Measurements from ENCODE around the gene DUSP15. TPM values are rescaled to one million over a fixed set of nuclear protein-coding genes. Genes with fewer than 3 reads are reported as not detected.
"Not testable (repeated sequence)": the region's sequence is repeated elsewhere in the genome, so short reads cannot be mapped to it uniquely, and the experiment has no call there.

Gene DUSP15
- polyA plus RNA-seq, 3 donors = 17.1 to 19.9 (median 19.6) TPM

DNA sequence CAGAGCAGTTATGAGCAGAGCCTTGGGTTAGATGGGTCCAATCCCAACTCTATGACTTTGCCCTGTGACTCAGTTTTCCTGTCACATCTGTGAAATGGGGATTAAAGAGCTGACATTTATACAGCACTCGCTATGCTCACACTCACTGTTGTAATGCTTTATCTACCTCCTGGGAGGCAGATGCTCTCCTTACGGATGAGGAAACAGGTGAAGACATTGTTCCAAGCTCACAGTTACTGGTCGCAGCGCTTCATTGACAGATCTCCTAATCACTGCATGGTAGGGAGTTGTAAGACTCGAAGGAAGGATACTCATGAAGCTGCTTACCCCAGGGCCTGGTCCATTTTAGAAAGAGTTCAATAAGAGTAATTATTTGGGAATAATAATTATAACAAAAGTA is 54.1 kb downstream of the DUSP15 start:
- no peak for DNase-seq (ENCODE audit: extremely low read depth in 1 of 11, low read depth in 9 of 11, low spot score in 4 of 11)

DNA sequence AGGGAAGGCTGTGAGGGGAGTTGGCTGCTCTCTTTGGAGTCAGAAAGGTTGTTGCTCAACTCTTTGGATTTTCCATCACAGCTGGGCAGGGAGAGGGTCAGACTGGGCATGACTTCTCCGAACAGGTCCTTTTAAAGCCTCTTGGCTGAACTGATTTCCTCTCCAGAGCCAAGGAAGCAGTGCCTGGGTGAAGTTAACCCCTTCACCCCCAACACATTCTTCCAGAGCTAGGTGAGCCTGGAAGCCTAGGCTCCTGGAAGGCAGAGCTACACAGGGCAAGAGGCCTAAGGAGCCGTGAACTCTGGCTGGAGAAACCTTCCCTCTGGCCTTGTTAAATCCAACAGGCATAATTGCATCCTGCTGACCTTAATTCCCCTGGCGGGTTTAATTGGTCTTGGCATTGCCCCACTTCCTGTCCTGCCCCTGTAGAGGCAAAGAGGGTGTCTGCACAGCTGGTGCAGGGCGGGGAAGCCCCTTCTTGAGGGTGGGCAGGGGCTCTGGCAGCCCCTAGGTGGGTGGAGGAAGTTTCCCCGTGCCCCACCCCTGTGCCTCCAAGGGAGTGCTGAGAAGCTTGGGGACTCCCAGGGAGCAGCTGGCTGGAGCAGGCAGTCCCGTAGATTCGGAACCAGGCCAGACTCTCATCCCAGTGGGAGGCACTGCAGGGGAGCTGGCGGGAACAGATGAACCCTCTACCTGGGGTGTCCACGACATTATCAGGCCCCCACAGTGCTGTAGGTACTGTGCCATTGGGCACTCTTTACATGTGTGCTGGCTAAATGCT is 54.7 kb downstream of the DUSP15 start:
- no peak for DNase-seq (ENCODE audit: extremely low read depth in 1 of 11, low read depth in 9 of 11, low spot score in 4 of 11)

DNA sequence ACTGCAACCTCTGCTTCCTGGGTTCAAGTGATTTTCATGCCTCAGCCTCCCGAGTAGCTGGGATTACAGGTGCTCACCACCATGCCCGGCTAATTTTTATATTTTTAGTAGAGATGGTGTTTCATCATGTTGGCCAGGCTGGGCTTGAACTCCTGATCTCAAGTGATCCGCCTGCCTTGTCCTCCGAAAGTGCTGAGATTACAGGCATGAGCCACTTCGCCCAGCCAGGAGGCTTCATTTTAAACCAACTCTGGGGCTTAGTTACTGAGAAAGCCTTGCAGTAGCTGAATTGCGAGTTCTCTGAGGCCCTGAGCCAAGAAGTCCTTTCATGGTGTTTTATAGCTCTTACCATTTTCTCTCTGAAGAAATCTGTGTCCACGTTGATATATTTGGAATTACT is 56.2 kb downstream of the DUSP15 start:
- DNase-seq (ENCODE audit: extremely low read depth in 1 of 11, low read depth in 9 of 11, low spot score in 4 of 11) = not testable (repeated sequence)

DNA sequence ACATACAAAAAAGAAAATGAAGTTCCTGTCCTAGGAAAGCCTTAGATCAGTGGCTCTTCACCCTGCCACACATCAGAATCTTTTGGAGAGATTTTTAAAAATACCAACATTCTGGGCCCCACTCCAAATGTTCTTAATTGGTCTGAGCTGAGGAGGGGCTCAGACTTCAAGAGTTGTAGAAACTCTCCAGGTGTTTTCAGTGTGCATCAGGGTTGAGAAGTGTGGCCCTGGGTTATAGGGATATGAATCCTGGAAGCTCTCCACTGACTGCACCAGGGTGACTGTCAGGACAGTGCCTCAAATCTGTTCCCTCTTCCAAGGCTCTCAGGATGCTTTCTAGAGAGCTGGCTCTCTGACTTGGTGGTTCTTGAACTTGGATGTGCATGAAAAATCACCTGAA is 56.7 kb downstream of the DUSP15 start:
- DNase-seq (ENCODE audit: extremely low read depth in 1 of 11, low read depth in 9 of 11, low spot score in 4 of 11) = no peak

DNA sequence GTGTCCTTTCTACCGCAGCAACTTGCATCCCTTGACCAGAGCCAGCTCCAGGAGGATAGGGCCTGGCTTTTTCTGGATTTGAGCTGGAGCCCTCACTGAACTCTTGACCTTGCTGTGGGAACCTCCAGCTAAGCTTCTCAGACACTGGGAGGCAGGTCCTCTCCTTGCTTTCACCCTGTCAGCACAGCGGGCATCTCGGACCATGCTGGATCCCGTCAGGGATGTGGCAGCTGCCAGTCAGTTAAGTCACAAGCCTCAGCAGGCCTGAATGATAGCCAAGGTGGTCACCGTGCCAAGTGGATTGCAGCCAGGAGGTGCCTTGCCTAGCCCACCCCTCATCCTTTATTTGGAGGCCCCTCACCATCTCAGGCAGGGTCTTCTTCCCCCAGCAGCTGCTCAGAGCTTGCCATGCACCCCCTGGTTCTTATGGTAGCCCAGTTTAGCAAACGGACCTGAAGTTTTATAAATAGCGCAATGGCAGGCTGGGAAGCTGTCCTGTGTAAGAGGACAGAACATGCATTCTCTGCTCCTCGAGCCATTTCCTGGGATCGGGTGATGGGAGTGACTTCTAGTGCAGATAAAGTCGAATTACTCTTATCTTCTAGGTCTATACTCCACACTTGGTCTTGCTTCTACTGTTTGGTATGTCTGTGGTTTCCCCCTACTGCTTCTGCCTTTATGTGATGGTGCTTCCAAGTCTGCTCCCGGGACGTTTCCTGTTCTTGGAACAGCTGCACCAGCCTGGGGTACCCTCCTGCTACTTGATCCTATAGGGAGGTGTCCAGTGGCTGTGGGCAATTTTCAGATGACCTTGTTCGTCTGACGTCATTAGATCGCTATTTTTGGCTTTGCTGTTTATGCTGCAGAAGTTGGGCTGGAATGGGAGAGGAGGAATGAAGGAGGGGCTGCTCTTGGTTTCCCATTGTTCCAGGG is 58.3 kb downstream of the DUSP15 start:
- peak in 3 of 11 donors; percentile 27 to 59 (median 36) for DNase-seq (ENCODE audit: extremely low read depth in 1 of 11, low read depth in 9 of 11, low spot score in 4 of 11)

DNA sequence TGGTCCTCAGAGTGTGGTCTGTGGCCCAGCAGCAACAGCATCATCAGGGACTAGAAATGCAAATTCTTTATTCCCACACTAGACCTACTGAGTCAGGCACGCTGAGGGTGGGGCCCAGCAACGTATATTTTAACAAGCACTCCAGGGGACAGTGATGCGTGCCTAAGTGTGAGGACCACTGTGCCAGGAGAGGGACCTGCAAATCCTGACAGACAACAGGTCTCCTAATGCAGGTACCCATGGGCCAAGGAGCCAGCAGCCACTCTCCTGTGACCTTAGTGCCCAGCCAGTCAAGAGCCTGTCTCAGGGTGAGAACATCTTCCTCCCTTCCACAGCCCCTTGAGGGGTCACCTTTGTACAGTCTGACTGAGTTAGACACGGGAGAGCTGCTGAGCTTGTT is 59.1 kb downstream of the DUSP15 start:
- no peak for DNase-seq (ENCODE audit: extremely low read depth in 1 of 11, low read depth in 9 of 11, low spot score in 4 of 11)

Other genes starting within 250 kb of the DUSP15 start
- 1 to 10 TPM; 1.3 to 3.0 (median 2.8) TPM for gene COX4I2, start 232.6 kb downstream of the DUSP15 start, polyA plus RNA-seq (ENCODE audit: insufficient read length in 3 of 3)
- 10 to 100 TPM; 75.0 to 80.7 (median 78.0) TPM for gene BCL2L1, start 147.7 kb downstream of the DUSP15 start, polyA plus RNA-seq (ENCODE audit: insufficient read length in 3 of 3)
- gene TPX2, start 131.2 kb downstream of the DUSP15 start, polyA plus RNA-seq (ENCODE audit: insufficient read length in 3 of 3) = 10 to 100 TPM; 38.2 to 61.1 (median 58.2) TPM
- gene MYLK2, start 51.2 kb downstream of the DUSP15 start, polyA plus RNA-seq (ENCODE audit: insufficient read length in 3 of 3) = 1 to 10 TPM in 1 of 3 donors, under 1 TPM in 2; 0.61 to 1.1 (median 0.81) TPM
- 1 to 10 TPM; 4.9 to 8.9 (median 5.2) TPM for gene FOXS1, start 24.9 kb downstream of the DUSP15 start, polyA plus RNA-seq (ENCODE audit: insufficient read length in 3 of 3)
- gene TTLL9, start 107 bp upstream of the DUSP15 start, polyA plus RNA-seq (ENCODE audit: insufficient read length in 3 of 3) = 1 to 10 TPM; 3.0 to 7.5 (median 3.1) TPM
- gene PDRG1, start 81.5 kb upstream of the DUSP15 start, polyA plus RNA-seq (ENCODE audit: insufficient read length in 3 of 3) = 10 to 100 TPM; 19.5 to 21.8 (median 20.0) TPM
- gene XKR7, start 97.6 kb upstream of the DUSP15 start, polyA plus RNA-seq (ENCODE audit: insufficient read length in 3 of 3) = under 1 TPM; 0.34 to 0.39 (median 0.36) TPM
- 1 to 10 TPM; 5.8 to 8.1 (median 7.9) TPM for gene CCM2L, start 139.9 kb upstream of the DUSP15 start, polyA plus RNA-seq (ENCODE audit: insufficient read length in 3 of 3)
- gene HCK, start 181.7 kb upstream of the DUSP15 start, polyA plus RNA-seq (ENCODE audit: insufficient read length in 3 of 3) = 1 to 10 TPM; 2.2 to 3.3 (median 3.2) TPM
- 10 to 100 TPM; 66.5 to 73.0 (median 68.9) TPM for gene TM9SF4, start 239.2 kb upstream of the DUSP15 start, polyA plus RNA-seq (ENCODE audit: insufficient read length in 3 of 3)

Data from renal cortex interstitium (tissue), 11 donors.